Transverse colon (tissue), 4 donors: ENCODE results near the gene CACNA1C. TPM values are rescaled to one million over a fixed set of nuclear protein-coding genes. Genes with fewer than 3 reads are reported as not detected.

ENCODE experiments used
- DNase-seq: peaks from one replicate; pipeline ENCODE4 v3.0.0-alpha.2; 2019
- H3K27ac ChIP-seq, 4 donors: fragments of 200-600 bp; sonication (generic); 2 replicates each; pipeline ENCODE4 v1.5.1; 2016 to 2018; ENCODE audit warnings: inconsistent platforms in 4 of 4
- H3K27me3 ChIP-seq: fragments of 200-600 bp; sonication (generic); 2 replicates; pipeline ENCODE4 v1.5.1; 2017; ENCODE audit warnings: inconsistent platforms
- H3K36me3 ChIP-seq, 4 donors: fragments of 200-600 bp; sonication (generic); 2 replicates each; pipeline ENCODE4 v1.5.1; 2017 to 2019; ENCODE audit warnings: inconsistent platforms in 4 of 4
- H3K4me1 ChIP-seq, 4 donors: fragments of 200-600 bp; sonication (generic); 2 replicates each; pipeline ENCODE4 v1.5.1; 2017 to 2020; ENCODE audit warnings: inconsistent platforms in 4 of 4
- H3K4me3 ChIP-seq, 4 donors: fragments of 200-600 bp; sonication (generic); 1 replicate in 1 of 4; 2 replicates in 3 of 4; pipeline versions ENCODE4 v1.5.1 to v1.6.1; 2017 to 2019; ENCODE audit warnings: inconsistent platforms in 4 of 4
- H3K9me3 ChIP-seq, 2 donors: fragments of 200-600 bp; sonication (generic); 2 replicates each; pipeline ENCODE4 v1.5.1; 2017 to 2019; ENCODE audit warnings: inconsistent platforms in 2 of 2
- EP300 ChIP-seq: sonication (generic); formaldehyde crosslinking; IDR thresholded peaks from one replicate; pipeline ENCODE4 v1.6.1; 2017; ENCODE audit warnings: antibody characterized with exemption, low read depth
- POLR2A ChIP-seq: fragments of 450-650 bp; IDR thresholded peaks from one replicate; pipeline ENCODE4 v1.6.1; 2016; ENCODE audit warnings: antibody characterized with exemption, mild to moderate bottlenecking, moderate library complexity
- POLR2AphosphoS5 ChIP-seq, 3 donors: sonication (generic); formaldehyde crosslinking; IDR thresholded peaks; one replicate each; pipeline ENCODE4 v1.6.1; 2016; ENCODE audit warnings: antibody characterized with exemption in 3 of 3
- WGBS, 2 donors: methylation state at CpG; one replicate each; pipeline ENCODE4 v1.1.5; 2018; ENCODE audit warnings: low coverage in 1 of 2; 5-methylcytosine and 5-hydroxymethylcytosine counted together
- in situ Hi-C, 4 donors: fragments of 200-750 bp; cut with MboI; loops; one replicate each; pipeline versions ENCODE4 v1.15.0 to v1.15.1; 2017; ENCODE audit warnings: low sequenced_read_pairs in 3 of 4, low pct_ligation_motif_present in 1 of 4, low pct_unique_long_range_greater_than_20kb in 1 of 4
- intact Hi-C: fragments of 100-400 bp; cut with DNase I; formaldehyde crosslinking; loops from one replicate; pipeline ENCODE4 v1.15.1; 2023; ENCODE audit warnings: low total_unique reads
- total RNA-seq, 4 donors: library from RNA; depleted of rRNA; stranded (reverse); fragments of >200 nt; gene quantifications; one replicate each; pipeline ENCODE4 v1.1.0, GENCODE V29; 2016
- TF ChIP-seq, protein P1 (sequence below), 5 experiments: fragments of 200-600 bp in 3 of 5; fragments of 450-650 bp in 2 of 5; sonication (generic) in 3 of 5; IDR thresholded peaks; 1 replicate in 2 of 5; 2 replicates in 3 of 5; pipeline ENCODE4 v1.5.1; 2016 to 2017; ENCODE audit warnings: antibody characterized with exemption in 5 of 5, inconsistent platforms in 3 of 5, mild to moderate bottlenecking in 2 of 5, moderate library complexity in 1 of 5

CACNA1C gene
- total RNA-seq, 4 donors from 2014 or later, result 18.8 to 35.2 (median 24.8) TPM

DNA sequence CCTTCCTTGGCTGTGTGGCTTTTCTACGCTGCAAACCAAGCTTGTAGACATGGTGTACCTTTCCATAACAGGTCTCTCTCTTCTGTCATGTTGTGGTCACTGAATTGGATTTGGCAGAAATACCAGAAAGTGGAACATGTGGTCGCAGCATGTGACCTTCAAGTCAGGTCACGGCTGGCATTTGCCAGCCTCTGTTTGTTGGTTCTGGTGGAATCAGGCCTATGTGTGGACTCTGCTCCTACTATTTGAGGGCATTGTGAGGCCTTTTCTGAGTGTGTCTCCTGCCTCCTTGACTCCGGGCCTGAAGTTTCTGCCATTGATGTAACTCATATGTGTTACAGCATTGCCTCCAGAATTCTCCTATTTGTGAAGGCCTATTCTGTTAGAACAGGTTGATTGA is 116.7 kb downstream of the CACNA1C start:
- intact Hi-C loops, result no loop called here

DNA sequence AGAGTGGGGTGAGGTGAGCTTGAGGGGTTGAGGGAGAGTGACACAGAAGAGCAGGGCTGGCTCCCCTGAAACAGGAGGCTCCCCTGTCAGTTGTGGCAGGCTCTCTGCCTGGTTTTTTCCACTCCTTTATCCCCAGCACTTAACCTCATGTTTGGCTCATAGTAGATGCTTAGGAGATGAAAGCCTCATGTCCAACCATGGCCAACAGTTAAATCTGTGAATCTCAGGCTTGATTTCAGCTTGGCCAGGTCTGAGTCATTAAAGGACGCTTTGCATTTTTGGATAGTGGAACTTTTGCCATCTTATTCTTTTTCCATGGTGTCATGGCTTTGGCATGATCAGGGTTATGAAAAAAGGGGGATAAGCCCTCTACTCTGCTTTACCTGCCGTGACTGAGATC is 117.2 kb downstream of the CACNA1C start:
- no peak for DNase-seq
- in situ Hi-C loops (no loop called here), intact Hi-C loops (loop anchor here (10.0 kb wide), 1 partner anchor 95 kb away; no protein-coding TSS in a partner anchor)
- TF ChIP-seq, protein P1, sequence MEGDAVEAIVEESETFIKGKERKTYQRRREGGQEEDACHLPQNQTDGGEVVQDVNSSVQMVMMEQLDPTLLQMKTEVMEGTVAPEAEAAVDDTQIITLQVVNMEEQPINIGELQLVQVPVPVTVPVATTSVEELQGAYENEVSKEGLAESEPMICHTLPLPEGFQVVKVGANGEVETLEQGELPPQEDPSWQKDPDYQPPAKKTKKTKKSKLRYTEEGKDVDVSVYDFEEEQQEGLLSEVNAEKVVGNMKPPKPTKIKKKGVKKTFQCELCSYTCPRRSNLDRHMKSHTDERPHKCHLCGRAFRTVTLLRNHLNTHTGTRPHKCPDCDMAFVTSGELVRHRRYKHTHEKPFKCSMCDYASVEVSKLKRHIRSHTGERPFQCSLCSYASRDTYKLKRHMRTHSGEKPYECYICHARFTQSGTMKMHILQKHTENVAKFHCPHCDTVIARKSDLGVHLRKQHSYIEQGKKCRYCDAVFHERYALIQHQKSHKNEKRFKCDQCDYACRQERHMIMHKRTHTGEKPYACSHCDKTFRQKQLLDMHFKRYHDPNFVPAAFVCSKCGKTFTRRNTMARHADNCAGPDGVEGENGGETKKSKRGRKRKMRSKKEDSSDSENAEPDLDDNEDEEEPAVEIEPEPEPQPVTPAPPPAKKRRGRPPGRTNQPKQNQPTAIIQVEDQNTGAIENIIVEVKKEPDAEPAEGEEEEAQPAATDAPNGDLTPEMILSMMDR (IDR thresholded peaks at IDR 0.05), result no peak
- no peak for TF ChIP-seq POLR2AphosphoS5 (IDR thresholded peaks at IDR 0.05)
- no peak for TF ChIP-seq POLR2A
- no peak for TF ChIP-seq EP300
- Histone ChIP-seq H3K36me3 (no peaks in the 10 kb centered on the region), H3K27me3 (no peaks in the 10 kb centered on the region), H3K27ac (peak overlapping the region; percentile 66 to 73 (median 69)), H3K4me1 (peaks cover 13 to 23% (median 20%) of the 10 kb centered on the region in 4 donors), H3K4me3 (no peak overlapping the region), H3K9me3 (no peaks in the 10 kb centered on the region)
- 75 to 76% methylated on average over 2 of the region's 2 CpGs for WGBS, 2 donors

More for the DNA sequence above, 116.7 kb downstream of the CACNA1C start:
- peaks cover 16 to 24% (median 22%) of the 10 kb centered on the region in 4 donors for H3K4me1 ChIP-seq
- DNase-seq, result no peak
- no peaks in the 10 kb centered on the region for H3K36me3 ChIP-seq
- TF ChIP-seq, protein P1 (IDR thresholded peaks at IDR 0.05), result no peak
- no peak for TF ChIP-seq POLR2A
- no peak for TF ChIP-seq EP300
- no peak for TF ChIP-seq POLR2AphosphoS5 (IDR thresholded peaks at IDR 0.05)
- WGBS, 2 donors, result 92 to 94% methylated on average over 2 to 4 of the region's 4 CpGs
- H3K9me3 ChIP-seq, result no peaks in the 10 kb centered on the region
- no peaks in the 10 kb centered on the region for H3K27me3 ChIP-seq
- H3K27ac ChIP-seq, result peak overlapping the region; percentile 66 to 73 (median 69)
- in situ Hi-C loops, result no loop called here
- H3K4me3 ChIP-seq, result no peak overlapping the region

GRCh38 chr12:2170376-2170775 is 117.6 kb downstream of the CACNA1C start:
- Histone ChIP-seq H3K9me3 (no peaks in the 10 kb centered on the region), H3K36me3 (no peaks in the 10 kb centered on the region), H3K4me3 (no peak overlapping the region), H3K27ac (peak overlapping the region; percentile 66 to 73 (median 69)), H3K27me3 (no peaks in the 10 kb centered on the region), H3K4me1 (peaks cover 13 to 23% (median 20%) of the 10 kb centered on the region in 4 donors)
- in situ Hi-C loops, result no loop called here
- 63% methylated on average over 1 of the region's 1 CpG; no CpG with 5 or more reads in 1 of the 2 donors for WGBS, 2 donors
- TF ChIP-seq, protein P1 (IDR thresholded peaks at IDR 0.05), result no peak
- no peak for TF ChIP-seq POLR2A
- TF ChIP-seq EP300, result no peak
- TF ChIP-seq POLR2AphosphoS5 (IDR thresholded peaks at IDR 0.05), result peak in 1 of 3 donors; percentile 16
- intact Hi-C loops, result loop anchor here (10.0 kb wide), 1 partner anchor 96 kb away; no protein-coding TSS in a partner anchor
- DNase-seq, result no peak

DNA sequence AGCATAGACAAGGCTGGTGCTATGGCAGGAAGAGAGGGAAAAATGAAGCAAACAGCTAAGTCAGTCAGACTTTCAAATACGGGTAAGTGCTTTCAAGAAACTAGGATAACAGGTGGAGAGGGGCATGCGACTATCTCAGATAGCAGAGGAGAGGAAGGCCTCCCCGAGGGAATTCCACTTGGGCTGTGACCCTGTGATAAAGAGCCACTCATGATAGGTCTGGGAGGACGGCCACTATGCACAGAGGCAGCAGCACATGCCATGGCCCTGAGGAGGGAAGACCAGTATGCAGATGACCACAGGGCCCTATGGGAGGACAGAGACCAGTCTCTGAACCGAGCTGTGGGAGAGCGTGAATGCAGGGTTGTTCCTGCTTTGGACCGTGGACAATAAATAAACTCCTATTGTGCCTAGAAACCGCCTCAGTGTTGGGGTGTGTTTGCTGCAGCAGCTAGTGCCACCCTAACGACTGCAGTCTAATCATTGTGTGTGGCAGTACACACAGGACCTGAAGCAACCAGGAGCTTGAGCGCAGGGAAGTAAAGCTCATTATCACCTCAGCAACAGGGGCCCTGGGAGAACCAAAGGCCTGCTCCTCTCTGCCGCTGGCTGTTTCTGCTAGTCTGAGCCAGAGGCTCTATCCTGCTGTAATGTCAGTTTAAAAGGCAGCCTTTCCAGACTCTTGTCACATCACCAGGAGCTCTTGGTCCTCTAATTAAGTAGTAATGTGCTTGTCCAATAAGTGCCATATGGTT is 119.1 kb downstream of the CACNA1C start:
- Histone ChIP-seq H3K27ac (peak overlapping the region in 1 of 4 donors; percentile 15), H3K9me3 (no peaks in the 10 kb centered on the region), H3K36me3 (no peaks in the 10 kb centered on the region), H3K4me3 (no peak overlapping the region), H3K27me3 (no peaks in the 10 kb centered on the region), H3K4me1 (peaks cover 13 to 23% (median 20%) of the 10 kb centered on the region in 4 donors)
- intact Hi-C loops (loop anchor here (10.0 kb wide), 1 partner anchor 97 kb away; no protein-coding TSS in a partner anchor), in situ Hi-C loops (no loop called here)
- DNase-seq, result no peak
- TF ChIP-seq POLR2AphosphoS5 (IDR thresholded peaks at IDR 0.05) (no peak), EP300 (no peak), POLR2A (no peak)
- TF ChIP-seq, protein P1 (IDR thresholded peaks at IDR 0.05), result no peak
- WGBS, 2 donors, result 89 to 90% methylated on average over 4 to 9 of the region's 11 CpGs
